Daoy (cell line): Measurements from ENCODE around the gene RCOR1. TPM values are rescaled to one million over a fixed set of nuclear protein-coding genes. Genes with fewer than 3 reads are reported as not detected.

ENCODE experiments used
- DNase-seq: peaks from one replicate; pipeline ENCODE4 v3.0.0-alpha.2; 2015; ENCODE audit warnings: low read depth
- total RNA-seq: library from RNA; depleted of rRNA; stranded (reverse); fragments of >200 nt; shearing (Covaris generic); gene quantifications from 2 replicates; pipeline ENCODE4 v1.2.3, GENCODE V29; 2014; rRNA removed

Gene RCOR1
- total RNA-seq, 1 experiment from 2014 or later = 19.6 TPM

GRCh38 chr14:102776761-102777710 lies 184.6 kb downstream of the RCOR1 start, which contains the start of gene TRAF3:
TRAF3 (plus strand) TSS chr14:102777449; CDS start chr14:102870202, 92,753 bp downstream.
- DNase-seq = peak; percentile 84

DNA sequence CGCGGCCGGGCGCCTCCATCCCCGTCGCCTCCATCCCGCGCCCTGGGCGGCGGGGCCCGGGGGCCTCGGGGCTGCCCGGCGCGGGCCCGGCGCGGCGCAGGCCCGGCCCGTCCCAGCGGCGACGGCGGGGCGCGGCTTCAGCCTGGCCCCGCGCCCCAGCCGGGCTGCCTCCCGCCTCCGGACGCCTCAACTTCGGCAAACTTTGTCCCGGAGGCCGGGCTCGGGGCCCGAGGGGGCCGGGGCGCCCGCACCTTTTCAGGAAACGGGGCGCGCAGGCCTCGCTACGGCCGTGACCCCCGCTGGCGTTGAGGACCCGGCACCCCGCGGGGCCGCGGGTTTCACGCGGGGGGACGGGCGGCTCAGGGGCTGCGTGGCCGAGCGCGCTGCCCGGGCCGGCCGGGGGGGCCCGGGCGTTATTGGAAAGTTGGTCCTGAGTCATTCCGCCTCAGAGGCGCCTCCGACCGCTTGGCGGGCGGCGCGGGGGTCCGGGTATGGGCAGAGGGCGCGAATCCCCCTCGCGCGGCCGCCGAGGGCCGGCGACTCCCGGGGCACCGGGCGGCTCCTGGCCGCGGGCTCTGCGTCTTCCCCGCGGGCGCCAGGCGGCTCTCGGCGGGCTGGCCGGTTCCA lies 185.4 kb downstream of the RCOR1 start:
- no peak for DNase-seq

DNA sequence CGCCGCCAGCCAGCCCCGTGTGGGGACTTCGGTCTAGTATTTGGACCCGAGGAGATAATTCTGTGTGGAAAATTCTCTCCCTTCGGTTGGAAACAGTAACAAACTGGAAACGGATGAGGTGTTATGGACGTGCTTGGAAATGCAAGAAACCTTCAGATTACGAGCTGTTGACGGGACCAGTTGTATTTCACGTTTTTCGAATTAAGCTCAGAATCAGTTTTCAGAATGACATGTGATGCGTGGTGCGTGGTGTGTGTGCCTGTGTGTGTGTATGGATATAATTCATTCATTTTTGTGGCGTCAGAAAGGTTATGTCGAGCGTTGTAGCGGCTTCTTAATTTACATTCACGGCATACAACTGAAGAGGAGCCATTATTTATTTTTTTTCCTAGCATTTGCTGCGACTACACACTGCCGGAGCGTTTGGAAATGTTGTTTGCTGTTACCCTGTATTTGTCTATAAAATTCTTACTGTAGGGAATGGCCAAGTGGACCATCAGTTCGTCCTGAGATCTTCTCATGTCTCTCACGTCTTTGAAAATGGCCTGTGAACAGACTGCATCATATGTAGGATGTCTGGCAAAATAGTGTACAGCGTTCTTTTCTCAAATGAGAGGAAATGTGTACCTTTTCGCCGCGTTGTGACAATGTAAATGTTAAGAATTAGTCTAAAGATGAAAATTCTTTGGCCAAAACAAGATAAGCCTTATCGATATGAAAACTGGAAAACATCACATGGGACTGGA lies 186.1 kb downstream of the RCOR1 start:
- no peak for DNase-seq

DNA sequence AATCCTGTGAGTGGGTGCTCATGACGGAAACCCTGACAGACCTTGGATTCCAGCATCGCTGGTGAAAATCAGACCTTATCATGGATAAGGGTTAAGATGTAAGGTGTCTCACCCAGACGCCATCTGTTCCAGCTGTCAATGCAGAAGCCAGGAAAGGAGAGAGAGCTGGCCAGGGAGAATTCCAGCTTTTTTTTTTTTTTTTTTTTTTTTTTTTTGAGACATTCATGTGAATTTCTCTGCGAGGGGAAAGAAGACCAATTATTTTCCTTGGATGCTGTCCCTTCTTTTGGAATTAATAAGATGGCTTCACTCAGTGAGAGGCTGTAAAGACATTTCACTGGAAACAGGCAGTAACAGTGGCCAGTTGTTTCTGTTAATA lies 186.6 kb downstream of the RCOR1 start:
- DNase-seq = no peak

GRCh38 chr14:102779574-102780315 lies 187.3 kb downstream of the RCOR1 start:
- DNase-seq = no peak

Other genes with a start within 250 kb of the RCOR1 start
- gene CINP, start 229.8 kb upstream of the RCOR1 start, total RNA-seq = 68.8 and 81.3 TPM in 2 replicates
- 8.8 and 15.3 TPM in 2 replicates for gene TECPR2, start 229.7 kb upstream of the RCOR1 start, total RNA-seq
- 25.0 and 28.0 TPM in 2 replicates for gene ANKRD9, start 82.9 kb upstream of the RCOR1 start, total RNA-seq
- gene TRAF3, start 184.8 kb downstream of the RCOR1 start, total RNA-seq = 35.7 and 41.9 TPM in 2 replicates